Naive thymus-derived CD8-positive, alpha-beta T cell (primary cell): Measurements from ENCODE around the gene PLXDC1. TPM values are rescaled to one million over a fixed set of nuclear protein-coding genes. Genes with fewer than 3 reads are reported as not detected.

ENCODE experiments used
- ATAC-seq, 2 donors: fragments of 150-1000 bp; cut with Tn5 transposase in 1 of 2; sonication (Bioruptor Pico), chemical (Tn5 transposase) in 1 of 2; 1 replicate in 1 of 2; 2 replicates in 1 of 2; pipeline ENCODE4 v1.10.0; 2021; ENCODE audit warnings: mild to moderate bottlenecking in 2 of 2, moderate library complexity in 2 of 2
- POLR2A ChIA-PET: fragments of 350-600 bp; sonication (Branson Sonifier 250); formaldehyde crosslinking; loops from one replicate; lab custom pipeline; 2021; ENCODE audit warnings: antibody characterized with exemption; lab: Charles Lee
- DNase-seq, 10 donors: peaks; one replicate each; pipeline versions ENCODE4 v3.0.0 to v3.0.0-alpha.2; 2020 to 2022
- H3K27ac Mint-ChIP-seq, 10 donors: one replicate each; pipeline ENCODE4 v1.8.0; 2020 to 2022; ENCODE audit warnings: mild to moderate bottlenecking in 10 of 10, mixed read lengths in 10 of 10, moderate library complexity in 4 of 10, inconsistent platforms in 1 of 10
- H3K27me3 Mint-ChIP-seq, 5 donors: one replicate each; pipeline ENCODE4 v1.8.0; 2021 to 2022; ENCODE audit warnings: mixed read lengths in 5 of 5
- H3K36me3 Mint-ChIP-seq, 3 donors: one replicate each; pipeline ENCODE4 v1.8.0; 2020 to 2022; ENCODE audit warnings: mixed read lengths in 3 of 3, mild to moderate bottlenecking in 2 of 3, inconsistent platforms in 1 of 3
- H3K4me1 Mint-ChIP-seq, 4 donors: one replicate each; pipeline ENCODE4 v1.8.0; 2021 to 2022; ENCODE audit warnings: mixed read lengths in 4 of 4
- H3K4me3 Mint-ChIP-seq, 10 donors: one replicate each; pipeline ENCODE4 v1.8.0; 2020 to 2022; ENCODE audit warnings: mild to moderate bottlenecking in 10 of 10, mixed read lengths in 10 of 10, moderate library complexity in 6 of 10, inconsistent platforms in 1 of 10
- H3K9me3 Mint-ChIP-seq, 9 donors: one replicate each; pipeline ENCODE4 v1.8.0; 2020 to 2022; ENCODE audit warnings: mixed read lengths in 9 of 9, mild to moderate bottlenecking in 3 of 9, inconsistent platforms in 1 of 9, moderate library complexity in 1 of 9
- polyA plus RNA-seq, 3 donors: library from polyadenylated mRNA; unstranded; fragments of 300-500 nt; fragmentation: Illumina TruSeq; gene quantifications; one replicate each; pipeline ENCODE4 v1.2.3, GENCODE V29; 2021
- total RNA-seq, 8 experiments: library from RNA in 2 of 8; stranded (reverse) in 2 of 8; gene quantifications; one replicate each; pipeline ENCODE4 v1.2.3 and lab custom pipeline; 2021 to 2026

Gene PLXDC1
- total and polyA plus RNA-seq, 5 experiments from 2014 or later: 14.0 to 37.3 (median 23.6) TPM

- peak overlapping the region; percentile 60 to 96 (median 93) for H3K27ac Mint-ChIP-seq
- POLR2A ChIA-PET: interaction anchor here (0.8 to 1.3 kb wide), 6 partner anchors 74 to 183 kb away, joined by 3 to 5 read pairs (median 4); partner anchors contain the start of gene RPL19
- peaks cover 18 to 32% (median 29%) of the 10 kb centered on the region in 4 donors for H3K4me1 Mint-ChIP-seq
- no peaks in the 10 kb centered on the region for H3K36me3 Mint-ChIP-seq
- no peaks in the 10 kb centered on the region for H3K9me3 Mint-ChIP-seq
- DNase-seq (peak in 7 of 10 donors; percentile 5 to 74 (median 37)), ATAC-seq (peak; percentile 87 to 97)
- peak overlapping the region in 7 of 10 donors; percentile 21 to 65 (median 51) for H3K4me3 Mint-ChIP-seq
- H3K27me3 Mint-ChIP-seq: no peaks in the 10 kb centered on the region
Observed at GRCh38 chr17:39016193-39017153, 135.0 kb downstream of the PLXDC1 start.

DNA sequence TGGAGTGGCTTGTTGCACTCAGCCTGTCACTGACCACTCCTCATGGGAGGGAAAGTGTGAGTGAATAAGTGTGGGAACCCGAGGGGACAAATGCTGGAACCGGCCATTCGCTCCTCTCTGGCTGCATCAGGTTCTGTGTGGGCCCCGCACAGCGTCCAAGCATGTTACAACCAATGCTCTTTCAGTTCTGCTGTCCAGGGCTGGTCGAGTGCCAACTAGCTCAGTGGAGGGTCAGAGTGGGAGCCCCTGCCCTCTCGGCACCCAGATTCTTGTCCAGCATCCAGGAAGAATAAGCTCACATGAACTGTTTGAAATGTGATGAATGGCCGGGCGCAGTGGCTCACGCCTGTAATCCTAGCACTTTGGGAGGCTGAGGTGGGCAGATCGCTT lies 135.9 kb downstream of the PLXDC1 start:
- H3K9me3 Mint-ChIP-seq: no peaks in the 10 kb centered on the region
- ATAC-seq (no peak), DNase-seq (no peak)
- H3K4me1 Mint-ChIP-seq: peaks cover 18 to 32% (median 28%) of the 10 kb centered on the region in 4 donors
- peak overlapping the region in 9 of 10 donors; percentile 9 to 96 (median 93) for H3K27ac Mint-ChIP-seq
- H3K4me3 Mint-ChIP-seq: peak overlapping the region in 1 of 10 donors; percentile 5
- POLR2A ChIA-PET: interaction anchor here (0.6 kb wide), 1 partner anchor 13 kb away, joined by 3 read pairs; no protein-coding TSS in a partner anchor
- H3K27me3 Mint-ChIP-seq: no peaks in the 10 kb centered on the region
- no peaks in the 10 kb centered on the region for H3K36me3 Mint-ChIP-seq

DNA sequence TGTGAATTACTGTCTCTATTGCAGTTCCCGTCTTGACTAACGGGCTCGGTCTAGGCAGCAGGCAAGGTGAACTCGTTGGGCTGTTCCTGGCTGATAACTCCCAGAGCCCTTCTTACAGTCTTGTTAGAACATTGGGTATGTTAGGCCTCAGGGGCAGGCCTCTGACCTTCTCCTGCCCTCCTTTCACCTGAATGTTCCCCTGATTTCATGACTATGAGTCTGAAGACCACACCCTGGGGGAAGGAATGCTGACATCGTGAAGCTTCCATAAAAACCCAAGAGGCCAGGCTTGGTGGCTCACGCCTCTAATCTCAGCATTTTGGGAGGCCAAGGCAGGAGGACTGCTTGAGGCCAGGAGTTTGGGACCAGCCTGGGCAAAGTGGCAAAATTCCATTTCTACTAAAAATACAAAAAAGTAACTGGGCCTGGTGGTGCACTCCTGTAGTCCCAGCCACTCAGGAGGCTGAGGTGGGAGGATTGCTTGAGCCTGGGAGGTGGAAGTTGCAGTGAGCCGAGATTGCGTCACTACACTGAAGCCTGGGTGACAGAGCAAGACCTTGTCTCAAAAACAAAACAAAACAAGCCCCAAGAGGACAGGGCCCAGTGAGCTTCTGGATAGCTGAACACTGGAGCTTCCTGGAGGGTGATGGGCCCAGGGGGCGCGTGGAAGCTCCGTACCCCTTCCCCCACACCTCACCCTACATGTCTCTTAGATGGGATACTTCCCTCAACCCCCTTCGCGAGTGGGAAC lies 136.5 kb downstream of the PLXDC1 start:
- POLR2A ChIA-PET: interaction anchor here (0.6 kb wide), 1 partner anchor 13 kb away, joined by 3 read pairs; no protein-coding TSS in a partner anchor
- Mint-ChIP-seq H3K27ac (peak overlapping the region; percentile 58 to 96 (median 89)), H3K27me3 (no peaks in the 10 kb centered on the region), H3K4me3 (no peak overlapping the region), H3K4me1 (peaks cover 18 to 32% (median 28%) of the 10 kb centered on the region in 4 donors), H3K9me3 (no peaks in the 10 kb centered on the region), H3K36me3 (no peaks in the 10 kb centered on the region)
- DNase-seq (no peak), ATAC-seq (no peak)

DNA sequence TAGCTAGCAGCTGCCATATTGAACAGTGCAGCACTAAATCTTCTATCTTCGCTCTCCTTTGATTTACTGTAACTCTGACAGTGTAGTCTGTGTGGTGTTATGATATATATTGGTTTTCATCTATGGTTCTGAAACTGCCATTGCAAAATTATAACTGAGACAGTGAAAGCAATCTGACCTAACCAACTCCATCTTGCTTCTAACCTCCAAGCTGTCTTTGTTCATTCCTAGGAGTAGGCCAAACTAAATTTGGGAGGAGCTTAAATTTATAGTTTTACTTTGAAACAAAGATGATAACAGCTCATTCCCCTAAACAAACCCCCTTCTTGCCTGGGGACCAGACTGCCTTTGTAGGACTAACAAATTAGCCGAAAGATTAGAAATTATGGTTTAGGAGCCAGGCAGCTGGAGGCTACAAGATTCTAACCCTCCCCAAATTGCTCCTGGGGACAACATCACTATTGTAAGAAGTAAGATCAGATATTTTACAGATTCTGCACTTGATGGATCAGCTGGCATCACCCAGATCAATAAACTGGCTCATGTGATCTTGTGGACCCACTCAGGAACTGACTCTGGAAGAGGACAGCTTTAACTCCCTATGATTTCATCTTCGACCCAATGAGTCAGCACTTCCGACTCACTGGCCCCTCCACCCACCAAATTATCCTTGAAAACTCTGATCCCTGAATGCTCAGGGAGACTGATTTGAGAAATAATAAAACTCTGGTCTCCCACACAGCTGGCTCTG lies 137.2 kb downstream of the PLXDC1 start:
- POLR2A ChIA-PET: no interaction called here
- DNase-seq: no peak
- Mint-ChIP-seq H3K9me3 (no peaks in the 10 kb centered on the region), H3K4me1 (peaks cover 18 to 32% (median 28%) of the 10 kb centered on the region in 4 donors), H3K27ac (peak overlapping the region; percentile 49 to 96 (median 89)), H3K27me3 (no peaks in the 10 kb centered on the region), H3K4me3 (peak overlapping the region in 1 of 10 donors; percentile 20), H3K36me3 (no peaks in the 10 kb centered on the region)
- no peak for ATAC-seq

Other genes with a start within 250 kb of the PLXDC1 start
- gene FBXO47, start 184.2 kb downstream of the PLXDC1 start, total RNA-seq: under 1 TPM in 1 of 2 experiments, not detected in 1; 0.22 TPM
- not detected for gene FBXO47, start 184.2 kb downstream of the PLXDC1 start, polyA plus RNA-seq
- not detected for gene ARL5C, start 14.5 kb upstream of the PLXDC1 start, total RNA-seq
- gene ARL5C, start 14.5 kb upstream of the PLXDC1 start, polyA plus RNA-seq: not detected
- 10 to 100 TPM; 11.8 to 12.0 TPM for gene CACNB1, start 46.0 kb upstream of the PLXDC1 start, total RNA-seq
- gene CACNB1, start 46.0 kb upstream of the PLXDC1 start, polyA plus RNA-seq: under 1 TPM in 2 of 3 donors, not detected in 1; 0.75 to 0.82 TPM
- gene RPL19, start 48.6 kb upstream of the PLXDC1 start, total RNA-seq: 1,000 to 10,000 TPM; 3,521 to 3,522 TPM
- 1,000 to 10,000 TPM; 3,970 to 4,559 (median 4,444) TPM for gene RPL19, start 48.6 kb upstream of the PLXDC1 start, polyA plus RNA-seq
- gene STAC2, start 74.3 kb upstream of the PLXDC1 start, total RNA-seq: under 1 TPM; 0.23 to 0.27 TPM
- gene STAC2, start 74.3 kb upstream of the PLXDC1 start, polyA plus RNA-seq: under 1 TPM in 1 of 3 donors, not detected in 2; 0.07 TPM
- 10 to 100 TPM; 33.4 to 34.3 TPM for gene FBXL20, start 250.0 kb upstream of the PLXDC1 start, total RNA-seq
- 1 to 10 TPM; 2.6 to 3.4 (median 3.2) TPM for gene FBXL20, start 250.0 kb upstream of the PLXDC1 start, polyA plus RNA-seq